Neutrophil (primary cell): ENCODE measurements around the gene ELK1.

Source experiments
- H3K27ac ChIP-seq: fragments of 200-600 bp; sonication (generic); 2 replicates; pipeline ENCODE4 v1.5.1; 2016; ENCODE audit warnings: mild to moderate bottlenecking, moderate library complexity
- H3K27me3 ChIP-seq: fragments of 200-600 bp; sonication (generic); 2 replicates; pipeline ENCODE4 v1.6.0; 2016; ENCODE audit warnings: mild to moderate bottlenecking
- H3K36me3 ChIP-seq: fragments of 200-600 bp; sonication (generic); 2 replicates; pipeline ENCODE4 v1.5.1; 2017
- H3K4me1 ChIP-seq, 2 experiments: fragments of 200-600 bp in 1 of 2; sonication (generic) in 1 of 2; 1 replicate in 1 of 2; 2 replicates in 1 of 2; pipeline versions ENCODE4 v1.5.1 to v1.6.1; 2013 to 2016; ENCODE audit warnings: low read depth in 1 of 2, low read length in 1 of 2, mild to moderate bottlenecking in 1 of 2, moderate library complexity in 1 of 2; ENCODE audit not compliant: control insufficient read depth in 1 of 2, insufficient read depth in 1 of 2
- H3K4me3 ChIP-seq, 2 experiments: fragments of 200-600 bp in 1 of 2; sonication (generic) in 1 of 2; 1 replicate in 1 of 2; 2 replicates in 1 of 2; pipeline ENCODE4 v1.5.1; 2013 to 2016; ENCODE audit warnings: low read depth in 1 of 2, low read length in 1 of 2, mild to moderate bottlenecking in 1 of 2, moderate library complexity in 1 of 2
- H3K9me3 ChIP-seq: fragments of 200-600 bp; sonication (generic); 2 replicates; pipeline ENCODE4 v1.5.1; 2016
- TF ChIP-seq, protein P1 (sequence below): fragments of 200-600 bp; sonication (generic); IDR thresholded peaks from 2 replicates; pipeline ENCODE4 v1.5.1; 2016; ENCODE audit warnings: antibody characterized with exemption

ELK1 gene

GRCh38 chrX:47649781-47650163 is 591 bp downstream of the ELK1 start:
- H3K4me3 ChIP-seq = peak overlapping the region; percentile 70
- H3K9me3 ChIP-seq = no peaks in the 10 kb centered on the region
- TF ChIP-seq, protein P1, sequence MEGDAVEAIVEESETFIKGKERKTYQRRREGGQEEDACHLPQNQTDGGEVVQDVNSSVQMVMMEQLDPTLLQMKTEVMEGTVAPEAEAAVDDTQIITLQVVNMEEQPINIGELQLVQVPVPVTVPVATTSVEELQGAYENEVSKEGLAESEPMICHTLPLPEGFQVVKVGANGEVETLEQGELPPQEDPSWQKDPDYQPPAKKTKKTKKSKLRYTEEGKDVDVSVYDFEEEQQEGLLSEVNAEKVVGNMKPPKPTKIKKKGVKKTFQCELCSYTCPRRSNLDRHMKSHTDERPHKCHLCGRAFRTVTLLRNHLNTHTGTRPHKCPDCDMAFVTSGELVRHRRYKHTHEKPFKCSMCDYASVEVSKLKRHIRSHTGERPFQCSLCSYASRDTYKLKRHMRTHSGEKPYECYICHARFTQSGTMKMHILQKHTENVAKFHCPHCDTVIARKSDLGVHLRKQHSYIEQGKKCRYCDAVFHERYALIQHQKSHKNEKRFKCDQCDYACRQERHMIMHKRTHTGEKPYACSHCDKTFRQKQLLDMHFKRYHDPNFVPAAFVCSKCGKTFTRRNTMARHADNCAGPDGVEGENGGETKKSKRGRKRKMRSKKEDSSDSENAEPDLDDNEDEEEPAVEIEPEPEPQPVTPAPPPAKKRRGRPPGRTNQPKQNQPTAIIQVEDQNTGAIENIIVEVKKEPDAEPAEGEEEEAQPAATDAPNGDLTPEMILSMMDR = no peak
- H3K27me3 ChIP-seq = no peaks in the 10 kb centered on the region
- H3K27ac ChIP-seq = peak overlapping the region; percentile 75
- peaks cover 15 to 17% of the 10 kb centered on the region in 2 experiments for H3K4me1 ChIP-seq
- H3K36me3 ChIP-seq = peaks cover under 1% of the 10 kb centered on the region

DNA sequence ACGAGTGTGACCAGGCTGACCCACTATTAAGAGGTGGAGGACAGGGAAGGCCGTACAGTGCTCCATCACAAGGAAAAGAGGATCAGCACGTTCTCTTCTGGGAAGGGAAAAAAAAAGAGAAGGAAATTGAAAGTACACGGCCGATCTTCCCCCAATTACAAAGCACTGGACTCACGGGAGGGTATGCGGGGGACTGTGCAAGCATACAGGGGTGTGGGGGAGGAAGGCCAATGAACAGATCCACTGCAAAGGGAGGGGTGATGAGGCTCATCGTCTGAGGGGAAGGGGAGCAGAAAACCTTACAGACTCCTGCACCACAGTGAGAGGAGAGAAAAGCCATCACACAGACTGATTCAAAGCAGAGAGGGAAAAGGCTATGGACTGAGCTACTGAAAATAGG is 1.1 kb downstream of the ELK1 start:
- Histone ChIP-seq H3K27me3 (no peaks in the 10 kb centered on the region), H3K36me3 (no peaks in the 10 kb centered on the region), H3K4me1 (peaks cover 15 to 17% of the 10 kb centered on the region in 2 experiments), H3K9me3 (no peaks in the 10 kb centered on the region), H3K27ac (peak overlapping the region; percentile 20), H3K4me3 (no peak overlapping the region)
- TF ChIP-seq, protein P1 = no peak

- Histone ChIP-seq H3K4me1 (peaks cover 18 to 20% of the 10 kb centered on the region in 2 experiments), H3K27ac (no peak overlapping the region), H3K27me3 (no peaks in the 10 kb centered on the region), H3K9me3 (no peaks in the 10 kb centered on the region), H3K4me3 (no peak overlapping the region), H3K36me3 (no peaks in the 10 kb centered on the region)
- TF ChIP-seq, protein P1 = no peak
These were observed 2.0 kb downstream of the ELK1 start for GRCh38 chrX:47648376-47648775.

- no peaks in the 10 kb centered on the region for H3K27me3 ChIP-seq
- no peak overlapping the region for H3K4me3 ChIP-seq
- no peak overlapping the region for H3K27ac ChIP-seq
- H3K4me1 ChIP-seq = peaks cover 18 to 20% of the 10 kb centered on the region in 2 experiments
- TF ChIP-seq, protein P1 = no peak
- no peaks in the 10 kb centered on the region for H3K36me3 ChIP-seq
- H3K9me3 ChIP-seq = no peaks in the 10 kb centered on the region
These were observed 3.7 kb downstream of the ELK1 start for GRCh38 chrX:47646636-47647035.

DNA sequence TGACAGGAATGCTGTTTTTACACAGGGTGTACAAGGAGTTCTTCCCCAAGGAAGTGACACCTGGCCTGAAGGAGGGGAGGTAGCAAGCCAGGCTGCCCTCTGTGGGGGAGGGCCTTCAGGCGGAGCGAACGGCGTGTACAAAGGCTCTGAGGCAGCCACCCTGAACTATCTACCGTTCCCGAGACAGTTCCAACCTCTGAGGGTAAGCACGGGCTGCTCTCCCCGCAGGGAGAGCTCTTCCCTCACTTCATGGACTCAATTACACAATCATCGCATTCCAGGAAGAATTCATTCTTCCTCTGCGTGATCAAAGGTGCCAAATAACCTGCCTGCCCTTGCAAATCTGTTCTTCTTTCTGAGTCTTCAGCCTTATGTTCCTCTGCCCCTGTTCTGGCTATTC is 4.8 kb downstream of the ELK1 start:
- no peak overlapping the region for H3K27ac ChIP-seq
- H3K4me1 ChIP-seq = peaks cover 10 to 14% of the 10 kb centered on the region in 2 experiments
- no peak overlapping the region for H3K4me3 ChIP-seq
- H3K27me3 ChIP-seq = no peaks in the 10 kb centered on the region
- no peaks in the 10 kb centered on the region for H3K36me3 ChIP-seq
- TF ChIP-seq, protein P1 = no peak
- no peaks in the 10 kb centered on the region for H3K9me3 ChIP-seq
